ENCODE measurements around the gene PDE9A.
A peak's percentile ranks its signal among the peaks of the same experiment; 100 is the strongest.
"Not testable (repeated sequence)": the region's sequence is repeated elsewhere in the genome, so short reads cannot be mapped to it uniquely, and the experiment has no call there.

Gene PDE9A

DNA sequence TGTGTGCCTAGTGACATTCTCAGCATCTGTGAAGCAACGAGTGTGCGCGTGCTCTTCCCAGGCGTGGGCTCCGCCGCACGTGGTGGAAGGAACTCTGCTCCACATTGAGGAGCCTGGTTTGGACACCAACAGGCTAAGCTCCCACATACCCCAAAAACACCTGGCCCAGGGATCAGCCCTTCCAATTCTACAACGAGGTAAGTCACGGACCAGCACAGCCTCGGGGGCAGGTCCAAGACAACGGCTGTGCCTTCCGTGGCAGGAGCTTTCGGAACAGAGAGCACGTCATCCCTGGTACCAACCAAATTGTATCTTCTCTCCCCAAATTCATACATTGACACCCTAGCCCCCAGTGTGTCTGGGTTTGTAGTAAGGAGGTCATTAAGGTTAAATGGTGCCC lies 27.2 kb upstream of the PDE9A start:
- DNase-seq = no peak

DNA sequence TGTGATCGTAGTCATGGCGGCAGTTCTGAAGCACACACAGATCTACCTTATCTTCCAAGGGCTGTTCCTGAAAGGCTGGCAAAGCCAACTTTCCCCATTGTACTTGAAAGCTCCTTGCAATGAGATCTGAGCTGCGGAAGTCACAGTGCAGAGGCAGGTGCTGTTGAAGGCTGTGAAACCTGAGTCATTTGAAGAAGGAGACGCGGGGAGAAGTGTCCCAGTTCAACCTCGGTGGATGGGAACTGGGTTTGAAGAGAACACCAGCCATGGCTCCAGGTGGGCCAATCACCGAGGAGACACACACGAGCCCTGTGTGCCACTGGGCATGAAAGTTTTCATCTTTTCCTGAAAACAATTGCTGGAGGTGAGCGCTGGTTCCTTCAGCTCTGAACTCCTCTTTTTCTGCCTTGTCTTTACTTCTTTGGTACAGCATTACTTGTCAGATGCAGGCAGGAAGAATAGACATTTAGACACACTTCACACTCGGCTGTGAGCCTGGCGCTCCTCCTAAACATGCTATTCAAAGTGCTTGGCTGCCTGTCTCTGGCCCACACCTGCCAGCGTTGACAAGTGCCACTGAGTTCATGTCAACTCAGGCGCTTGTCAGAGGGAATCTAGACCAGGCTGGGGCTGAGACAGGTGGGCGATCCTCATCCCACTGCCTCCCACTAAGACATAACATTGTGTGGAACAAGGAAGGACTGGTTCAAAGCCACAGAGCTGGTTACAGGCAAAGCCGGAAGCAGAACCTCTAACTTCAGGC lies 25.7 kb upstream of the PDE9A start:
- DNase-seq = no peak

DNA sequence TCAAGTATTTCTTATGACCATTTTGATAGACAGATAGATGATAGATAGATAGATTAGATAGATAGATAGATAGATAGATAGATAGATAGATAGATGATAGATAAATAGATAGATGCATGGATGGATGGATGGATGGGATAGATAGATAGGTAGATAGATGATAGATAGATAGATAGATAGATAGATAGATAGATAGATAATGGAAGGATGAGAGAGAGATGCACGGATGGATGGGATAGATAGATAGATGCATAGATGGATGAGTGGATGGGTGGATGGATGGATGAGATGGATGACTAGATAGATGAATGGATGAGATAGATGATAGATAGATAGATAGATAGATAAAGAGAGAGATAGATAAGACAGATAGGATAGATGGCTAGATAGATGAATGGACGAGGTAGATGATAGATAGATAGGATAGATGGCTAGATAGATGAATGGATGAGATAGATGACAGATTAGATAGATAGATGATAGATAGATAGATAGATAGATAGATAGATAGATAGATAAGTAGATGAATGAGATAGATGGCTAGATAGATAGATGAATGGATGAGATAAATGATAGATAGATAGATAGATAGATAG lies 24.9 kb upstream of the PDE9A start:
- not testable (repeated sequence) for DNase-seq

DNA sequence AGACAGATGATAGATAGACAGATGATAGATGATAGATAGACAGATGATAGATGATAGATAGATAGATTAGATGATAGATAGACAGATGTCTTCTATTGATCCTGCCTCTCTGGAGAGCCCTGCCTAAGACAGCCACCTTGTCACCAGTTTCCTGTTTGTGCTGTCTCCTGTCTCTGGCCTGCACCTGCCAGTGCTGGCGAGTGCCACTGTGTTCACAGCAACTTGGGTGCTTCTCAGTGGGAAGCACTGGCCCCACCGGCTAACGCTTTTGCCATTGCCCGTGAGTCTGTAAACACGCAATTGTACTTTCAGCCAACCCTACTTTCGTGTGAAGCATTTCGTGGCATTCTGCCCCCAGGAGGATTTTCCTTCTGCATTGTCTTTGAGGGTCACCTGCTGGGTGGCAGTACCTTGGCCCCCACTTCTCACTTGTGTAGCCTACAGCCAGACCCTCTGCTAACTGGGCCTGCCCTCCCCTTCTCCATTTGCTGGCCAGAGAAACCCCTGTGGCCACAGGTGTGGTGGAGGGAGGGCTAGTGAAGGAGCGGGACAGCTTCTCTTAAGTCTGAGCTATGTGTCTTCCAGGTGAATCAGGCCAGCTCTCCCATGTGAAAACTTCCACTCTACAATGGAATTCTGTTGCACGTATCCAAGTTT lies 23.4 kb upstream of the PDE9A start:
- no peak for DNase-seq

DNA sequence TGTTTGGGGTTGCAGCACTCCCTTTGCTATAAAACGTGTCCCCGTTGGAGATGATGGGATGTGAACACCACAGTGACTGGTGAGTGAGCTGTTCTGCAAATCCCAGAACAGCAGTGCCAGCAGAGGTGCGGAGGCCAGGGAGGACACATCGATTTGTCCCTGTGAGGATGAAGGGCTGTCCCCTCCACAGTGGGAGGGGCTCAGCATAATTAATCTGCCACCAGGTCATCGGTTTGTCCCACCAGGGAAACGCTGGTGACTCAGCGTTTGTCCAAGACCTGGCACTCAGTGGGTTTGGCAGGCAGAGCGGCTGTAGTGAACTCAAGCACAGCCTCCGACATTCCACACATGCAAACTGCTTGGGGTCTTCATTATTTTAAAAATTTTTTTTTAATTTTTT lies 22.8 kb upstream of the PDE9A start:
- DNase-seq = no peak

DNA sequence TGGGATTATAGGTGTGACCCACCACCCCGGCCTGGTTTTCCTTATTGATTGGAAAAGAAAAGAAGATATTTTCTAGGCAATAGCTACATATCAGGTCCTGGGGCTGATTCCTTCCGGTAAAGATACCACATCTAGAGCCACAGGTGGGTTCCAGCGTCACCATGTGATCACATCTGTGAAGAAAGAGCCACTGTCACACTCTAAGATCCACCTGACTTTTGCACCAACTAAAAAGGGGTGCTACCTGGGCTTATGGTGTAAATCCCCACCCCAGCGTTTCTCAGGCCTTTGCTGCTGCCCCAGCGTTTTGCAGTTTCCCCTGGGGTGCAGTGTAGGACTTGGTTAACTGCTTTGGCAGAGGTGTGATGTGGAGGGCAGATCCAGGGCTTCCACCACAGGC lies 22.3 kb upstream of the PDE9A start:
- no peak for DNase-seq

DNA sequence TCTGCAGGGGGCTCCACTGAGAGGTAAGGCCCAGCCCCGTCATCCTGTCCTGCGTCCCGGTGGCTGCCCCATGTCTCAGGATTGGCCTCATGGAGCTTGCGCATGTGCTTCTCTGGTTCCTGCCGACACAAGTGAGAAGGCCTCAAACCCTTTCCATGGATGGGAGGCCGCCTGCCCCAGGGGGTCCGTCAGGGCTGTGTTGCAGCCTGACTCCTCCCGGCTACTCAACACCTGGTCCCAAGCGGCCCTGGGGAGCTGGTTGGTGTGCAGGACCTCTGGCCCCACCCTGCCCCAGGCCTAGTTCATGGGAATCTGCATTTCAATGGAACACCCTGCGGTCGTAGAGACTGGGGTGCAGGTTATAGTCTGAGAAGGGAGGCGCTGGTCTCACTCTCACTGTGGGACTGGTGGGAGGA lies 21.1 kb upstream of the PDE9A start:
- no peak for DNase-seq

DNA sequence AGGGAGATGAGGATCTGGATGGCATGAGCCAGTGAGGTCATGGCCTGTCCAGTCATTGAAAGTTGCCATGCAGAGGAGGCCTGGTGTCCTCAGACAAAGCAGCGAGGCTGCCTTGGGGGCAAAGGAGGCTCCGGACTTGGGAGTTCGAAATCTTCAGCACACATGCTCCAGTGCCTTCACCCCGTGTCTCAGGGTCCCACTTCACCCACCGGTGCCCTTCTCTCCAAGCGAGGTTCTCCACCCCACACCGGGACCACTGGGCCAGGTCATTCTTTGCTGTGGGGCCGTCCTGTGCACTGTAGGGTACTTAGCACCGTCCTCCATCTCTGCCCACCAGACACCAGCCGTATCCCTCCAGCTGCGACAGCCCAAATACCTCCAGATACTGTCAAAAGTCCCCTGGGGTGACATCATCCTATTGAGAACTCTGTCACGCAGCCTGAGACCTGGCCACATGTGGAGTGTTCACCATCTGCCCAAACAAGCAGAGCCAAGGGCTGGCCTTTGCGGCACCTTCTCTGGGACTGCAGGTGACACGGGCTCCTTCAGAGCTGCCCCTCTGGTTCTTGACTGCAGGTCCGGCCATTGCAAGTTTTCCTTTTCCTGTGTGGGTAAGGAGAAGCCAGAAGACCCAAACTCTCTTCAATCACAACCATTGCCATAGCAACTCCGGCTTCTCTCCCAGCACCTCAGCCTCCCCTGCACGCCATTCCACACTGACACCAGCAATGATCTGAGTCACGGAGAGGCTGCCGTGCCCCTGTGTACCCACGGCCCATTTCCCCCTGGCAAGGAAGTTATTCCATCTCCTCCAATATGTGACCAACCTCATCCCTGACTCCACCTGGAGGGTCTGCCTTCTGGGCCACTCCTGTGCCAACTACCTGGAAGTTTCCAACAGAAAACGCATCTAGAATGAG lies 20.4 kb upstream of the PDE9A start:
- DNase-seq = no peak

DNA sequence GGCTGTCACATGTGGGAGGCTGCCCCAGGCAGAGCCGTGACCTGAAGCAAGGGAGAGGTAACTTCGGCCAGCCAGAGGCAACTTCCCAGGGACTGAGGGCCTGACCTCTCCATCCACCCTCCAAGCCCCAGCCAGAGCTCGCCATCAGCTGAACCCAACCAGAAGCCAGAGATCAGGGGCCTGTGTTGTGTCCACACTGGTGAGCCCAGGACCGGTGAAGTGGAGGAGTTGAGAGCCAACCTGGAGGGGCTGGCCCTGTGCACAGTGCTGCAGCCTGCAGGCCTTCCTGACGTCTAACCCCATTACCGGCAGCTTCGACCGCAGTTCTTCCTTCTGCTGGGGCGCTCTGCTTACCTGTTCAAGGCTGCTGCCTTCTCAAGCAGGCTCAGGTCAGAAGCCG lies 19.6 kb upstream of the PDE9A start:
- no peak for DNase-seq

DNA sequence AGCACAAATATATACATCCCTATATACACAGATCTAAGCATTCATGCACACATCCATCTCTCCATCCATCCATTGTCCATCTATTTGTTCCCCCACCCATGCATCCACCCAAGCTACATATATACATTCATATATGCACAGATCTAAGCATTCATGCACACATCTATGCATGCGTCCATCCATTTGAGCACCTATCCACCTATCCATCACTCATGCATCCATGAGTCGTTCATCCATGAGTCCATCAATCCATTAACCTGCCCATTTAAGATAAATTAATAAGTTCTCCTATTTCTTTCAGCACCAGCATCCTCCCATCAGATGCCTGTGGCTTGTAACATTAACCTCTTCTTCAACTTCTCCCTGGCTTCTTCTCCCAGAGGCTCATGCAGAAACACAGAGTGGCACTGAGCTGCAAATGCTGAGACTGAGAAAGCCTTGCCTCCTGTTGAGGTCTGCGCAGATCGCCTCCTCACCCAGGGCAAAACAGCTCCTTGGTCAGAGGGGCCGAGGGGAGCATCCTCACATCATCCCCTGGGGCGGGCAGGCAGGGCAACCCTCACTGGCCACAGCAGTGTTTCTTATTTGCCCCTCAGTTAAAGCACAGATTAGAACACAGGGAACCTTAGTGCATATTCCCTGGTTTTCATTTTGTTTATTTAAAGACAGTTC lies 17.4 kb upstream of the PDE9A start:
- no peak for DNase-seq

DNA sequence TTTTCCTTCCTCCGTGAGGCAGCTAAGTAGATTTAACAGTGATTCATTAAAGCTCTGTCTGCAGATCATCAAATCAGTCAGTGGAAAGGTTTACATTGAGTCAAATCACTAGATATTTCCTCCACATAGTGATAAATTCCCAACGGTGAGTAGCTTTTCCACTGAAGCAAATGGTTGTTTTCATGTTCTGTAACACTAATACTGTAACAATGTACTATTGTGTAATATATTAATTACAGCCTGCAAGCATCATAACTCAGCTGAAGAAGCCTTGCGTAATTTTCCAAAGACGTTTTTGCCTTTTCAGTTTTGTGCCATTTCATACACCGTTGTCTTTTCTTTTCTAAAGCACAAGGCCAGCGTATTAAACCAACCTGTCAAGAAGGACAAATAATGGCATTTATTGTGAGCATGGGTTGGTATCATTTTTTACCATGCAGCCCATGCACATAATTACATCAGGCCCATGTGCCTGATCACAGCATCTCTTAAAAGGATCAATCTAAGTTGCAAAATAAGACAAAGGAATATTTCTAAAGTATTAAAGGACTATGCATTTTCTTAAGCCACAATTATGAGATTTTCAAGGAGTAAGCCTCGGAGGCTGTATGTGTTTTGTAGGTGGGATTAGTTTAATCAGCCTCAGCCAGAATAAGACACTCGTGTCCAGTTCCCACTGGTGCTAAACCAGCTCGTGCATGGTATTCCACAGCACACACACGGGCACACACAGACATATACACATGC lies 16.7 kb upstream of the PDE9A start:
- peak; percentile 55 for DNase-seq

DNA sequence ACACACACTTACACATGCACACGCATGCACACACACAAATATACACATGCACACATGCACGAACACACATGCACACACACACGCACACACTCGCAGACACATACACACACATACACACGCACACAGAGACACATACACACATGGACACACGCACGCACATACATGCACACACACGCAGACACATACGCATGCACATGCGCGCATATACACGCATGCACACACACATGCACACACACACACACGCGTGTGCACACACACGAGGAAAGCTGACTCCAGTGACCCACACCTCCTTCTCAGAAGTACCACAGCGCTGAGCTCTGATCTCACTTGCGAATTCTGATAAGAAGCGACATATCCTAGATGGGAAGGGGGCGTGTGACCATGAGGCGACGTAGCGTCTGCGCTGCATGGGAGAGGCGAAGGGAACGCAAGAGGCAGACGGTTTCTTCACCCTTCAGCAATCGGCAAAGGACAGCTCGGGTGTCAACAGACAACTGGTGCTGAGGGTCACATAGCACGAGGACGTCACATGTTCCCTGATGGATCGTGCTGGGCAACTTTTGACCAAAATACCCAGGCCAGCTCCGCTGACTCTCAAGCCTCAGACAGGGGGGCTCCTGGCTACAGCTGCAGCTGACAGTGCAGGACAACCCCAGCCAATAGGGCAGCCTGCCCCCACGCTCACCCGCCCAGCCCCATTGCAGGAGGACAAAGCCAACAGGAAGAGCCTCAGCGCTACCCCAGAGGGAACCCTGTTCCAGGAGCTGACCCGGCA lies 16.0 kb upstream of the PDE9A start:
- no peak for DNase-seq

DNA sequence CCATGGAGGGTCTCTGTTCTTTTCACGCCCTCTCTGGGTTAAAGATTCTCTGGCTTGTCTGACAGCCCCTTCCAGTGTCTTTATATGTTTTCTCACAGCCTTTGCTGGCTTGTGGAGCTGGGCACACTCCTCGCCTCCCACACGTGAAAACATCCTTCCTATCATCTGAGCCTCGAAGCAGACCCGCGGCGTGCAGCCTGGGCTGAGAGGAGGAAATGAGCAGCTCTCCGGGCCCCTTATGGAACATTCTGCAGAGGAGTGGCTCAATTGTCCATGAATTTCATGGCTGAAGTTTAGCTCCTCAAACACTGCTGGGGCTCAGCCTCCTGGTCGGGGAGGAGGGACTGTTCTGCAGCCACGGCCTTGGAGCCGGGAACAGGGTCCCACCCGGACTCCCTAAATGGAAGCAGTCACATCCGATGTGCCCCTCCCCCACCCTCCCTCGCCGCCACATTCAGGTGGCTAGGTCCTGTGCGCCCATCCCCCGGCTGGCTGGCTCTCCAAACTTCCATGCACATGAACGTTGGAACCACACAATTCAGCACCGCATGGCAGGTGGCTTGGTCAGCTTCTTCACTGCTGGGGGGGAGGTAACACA lies 15.1 kb upstream of the PDE9A start:
- DNase-seq = no peak

DNA sequence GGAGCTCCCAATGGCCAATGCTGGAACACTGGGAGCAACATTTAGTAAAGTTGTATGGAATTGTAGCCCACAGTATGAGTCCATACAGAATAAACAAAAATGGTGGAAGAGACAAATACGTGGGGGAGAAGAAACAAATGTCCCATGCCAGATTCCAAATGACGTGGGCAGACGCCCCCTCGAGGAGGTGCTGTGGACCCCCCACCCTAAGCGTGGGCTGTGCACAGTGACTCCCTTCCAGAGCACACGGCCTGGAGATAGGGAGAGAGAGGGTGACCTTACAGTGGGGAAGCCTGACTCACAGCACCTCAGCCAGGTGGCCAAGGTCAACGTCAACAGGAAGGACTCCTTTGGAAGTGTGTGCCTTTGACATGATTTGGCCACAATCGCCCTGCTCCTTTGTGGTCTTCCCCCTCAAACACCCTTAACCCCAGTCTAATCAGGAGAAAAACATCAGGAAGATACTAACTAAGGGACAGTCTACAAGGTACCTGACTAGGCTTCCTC lies 13.7 kb upstream of the PDE9A start:
- DNase-seq = no peak

DNA sequence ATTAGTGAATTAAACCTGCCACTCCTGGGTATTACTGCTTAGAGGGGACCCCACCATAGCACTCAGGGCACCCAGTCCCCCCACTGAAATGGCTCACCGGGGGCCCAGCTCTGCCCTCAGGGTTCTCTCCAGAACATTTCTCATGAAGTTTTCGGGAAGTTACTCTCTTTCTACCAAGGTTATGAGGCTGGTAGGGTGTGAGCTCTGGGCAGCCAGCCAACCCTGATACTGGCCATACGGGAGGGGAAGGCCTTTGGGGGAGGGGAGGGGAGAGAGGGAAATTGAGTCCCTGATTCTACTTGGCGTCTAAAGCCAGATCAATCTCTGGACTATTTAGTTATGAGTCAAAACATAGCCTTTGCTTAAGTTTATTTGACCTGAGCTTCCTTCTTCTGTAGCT lies 12.9 kb upstream of the PDE9A start:
- no peak for DNase-seq

DNA sequence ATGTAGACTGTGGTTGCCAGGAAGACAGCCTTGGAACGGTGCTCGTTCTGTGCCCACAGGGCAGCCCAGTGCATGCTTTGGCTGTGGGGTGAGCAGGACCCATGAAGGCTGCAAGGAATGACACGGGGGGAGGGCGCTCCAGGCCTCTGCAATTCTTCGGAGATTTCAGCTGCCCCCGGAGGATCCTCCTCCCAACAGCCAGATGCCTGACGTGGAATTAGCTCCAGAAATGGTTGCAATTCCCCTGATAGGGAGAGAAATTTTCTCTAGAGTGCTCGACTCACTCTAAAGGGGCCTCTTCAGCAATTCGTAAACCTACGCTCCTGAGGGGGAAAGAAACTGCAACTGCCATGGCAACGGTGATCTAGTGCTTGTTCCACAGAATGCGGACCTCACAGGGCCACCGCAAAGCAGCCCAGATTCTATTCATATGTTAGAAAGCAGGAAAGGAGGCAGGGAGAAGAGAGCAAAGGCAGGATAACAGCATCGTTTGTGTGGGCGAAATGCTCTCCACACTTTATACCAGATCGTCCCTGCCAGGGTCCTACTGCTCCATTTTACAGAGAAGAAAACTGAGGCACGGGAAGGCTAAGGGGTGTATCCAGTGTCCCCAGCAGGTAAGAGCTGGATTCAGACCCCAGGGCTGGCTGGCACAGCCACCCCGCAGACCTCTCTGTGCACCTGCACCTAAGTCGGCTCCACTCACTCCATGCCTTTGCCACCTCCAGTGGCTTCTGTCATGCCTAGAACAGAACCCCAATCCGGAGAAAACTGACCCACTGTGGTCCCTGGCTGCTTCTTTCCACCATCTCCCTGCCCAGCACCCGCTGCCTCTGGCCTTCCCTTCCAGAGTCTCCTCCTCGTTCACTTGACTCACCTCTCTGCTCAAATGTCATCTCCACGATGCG lies 11.9 kb upstream of the PDE9A start:
- DNase-seq = no peak

DNA sequence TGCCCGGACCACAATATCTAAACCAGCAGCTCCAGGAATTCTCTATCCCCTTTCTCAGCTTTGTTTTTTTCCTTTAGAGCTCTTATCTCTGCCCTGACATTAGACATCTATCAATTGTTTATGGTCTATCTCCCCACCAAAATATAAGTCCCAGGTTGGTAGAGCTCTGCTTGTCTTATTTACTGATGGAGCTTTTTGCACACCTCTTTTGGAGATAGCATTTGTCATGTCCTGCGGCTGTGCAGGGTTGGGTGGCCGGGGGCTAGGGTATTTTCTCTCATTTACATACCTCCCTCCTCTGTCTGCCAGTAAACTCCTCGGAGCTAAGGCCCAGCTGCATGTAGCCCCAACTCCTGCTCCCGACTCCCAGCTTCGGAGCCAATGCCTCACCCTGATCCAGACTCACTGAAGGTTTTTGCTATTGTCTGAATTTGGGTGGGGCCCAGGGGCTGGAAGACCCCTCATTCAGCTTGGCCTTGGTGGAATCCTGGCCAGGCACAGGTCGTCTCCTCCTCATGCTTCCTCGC lies 11.1 kb upstream of the PDE9A start:
- no peak for DNase-seq

DNA sequence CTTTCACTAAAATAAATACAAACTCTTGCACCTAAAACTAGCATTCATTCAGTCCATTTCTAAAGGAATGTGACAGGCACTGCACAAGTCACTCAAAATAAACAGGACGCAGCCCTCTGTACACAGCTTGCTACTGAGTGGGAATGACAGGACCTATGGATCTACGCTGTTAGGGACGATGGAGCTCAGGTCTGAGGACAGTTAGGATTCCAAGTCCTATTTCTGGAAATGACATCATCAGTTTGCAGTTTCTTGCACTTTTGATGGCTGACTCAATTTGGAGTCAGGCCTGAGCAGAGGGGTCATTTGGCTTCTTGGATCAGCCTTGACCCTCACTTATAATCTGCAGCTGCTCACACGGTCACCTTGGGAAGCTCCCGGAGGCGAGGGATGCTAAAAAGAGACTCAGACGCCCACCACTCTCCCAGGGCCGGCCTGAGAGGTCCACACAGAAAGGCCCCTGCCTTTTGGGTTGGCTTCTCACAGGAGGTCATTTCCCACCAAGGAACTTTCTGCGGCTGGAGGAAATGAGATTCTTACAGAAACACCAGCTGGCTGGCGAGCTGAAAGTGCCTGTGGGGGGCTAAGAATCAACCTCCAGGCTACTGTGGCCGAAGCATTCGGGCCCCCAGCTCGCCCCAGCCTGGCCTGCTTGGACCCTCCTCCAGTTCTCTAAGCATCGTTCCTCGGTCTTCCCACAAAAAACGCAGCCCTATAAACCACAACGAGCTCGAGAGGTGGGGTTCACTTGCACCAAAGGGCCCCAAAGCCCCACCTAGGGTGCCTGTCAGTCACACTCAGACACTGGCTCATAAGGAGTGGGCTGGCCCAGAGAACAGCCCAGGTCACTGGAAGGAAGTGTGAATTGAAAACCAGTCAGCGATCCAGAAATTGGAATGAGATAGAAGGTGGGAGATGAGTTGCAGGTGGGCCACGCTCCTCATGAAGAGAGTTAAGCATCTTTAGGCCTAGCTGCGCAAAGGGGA lies 8.9 kb upstream of the PDE9A start:
- peak; percentile 7 for DNase-seq
